Testis (tissue), 3 donors: ENCODE data around the gene SIVA1. TPM values are rescaled to one million over a fixed set of nuclear protein-coding genes. Genes with fewer than 3 reads are reported as not detected.

Source experiments
- DNase-seq: peaks from one replicate; pipeline ENCODE4 v3.0.0-alpha.2; 2019
- H3K27ac ChIP-seq, 2 donors: fragments of 200-600 bp; sonication (generic); one replicate each; pipeline ENCODE4 v1.5.1; 2019
- H3K27me3 ChIP-seq: fragments of 200-600 bp; sonication (generic); one replicate; pipeline ENCODE4 v1.5.1; 2019
- H3K36me3 ChIP-seq: fragments of 200-600 bp; sonication (generic); one replicate; pipeline ENCODE4 v1.5.1; 2017; ENCODE audit warnings: low read depth; ENCODE audit errors: missing control alignments
- H3K4me1 ChIP-seq: fragments of 200-600 bp; sonication (generic); one replicate; pipeline ENCODE4 v1.5.1; 2019
- H3K4me3 ChIP-seq, 2 donors: fragments of 200-600 bp; sonication (generic); one replicate each; pipeline ENCODE4 v1.5.1; 2017 to 2019
- H3K9me3 ChIP-seq: fragments of 200-600 bp; sonication (generic); one replicate; pipeline ENCODE4 v1.5.1; 2017
- POLR2A ChIP-seq: fragments of 450-650 bp; IDR thresholded peaks from one replicate; pipeline ENCODE4 v1.6.1; 2017; ENCODE audit warnings: antibody characterized with exemption, mild to moderate bottlenecking, moderate library complexity
- WGBS, 2 donors: methylation state at CpG; one replicate each; pipeline ENCODE4 v1.1.5; 2018; 5-methylcytosine and 5-hydroxymethylcytosine counted together
- intact Hi-C: fragments of 100-400 bp; cut with DNase I; formaldehyde crosslinking; loops from one replicate; pipeline ENCODE4 v1.15.1; 2023; ENCODE audit warnings: low total_unique reads
- polyA plus RNA-seq: library from polyadenylated mRNA; stranded (reverse); fragments of 350-450 nt; fragmentation: Illumina TruSeq; extraction: RNeasy Lipid Tissue Mini Kit (QIAGEN cat#74804); gene quantifications from one replicate; pipeline ENCODE4 v1.2.3, GENCODE V29; 2014; ENCODE audit warnings: low read depth, low replicate concordance; ENCODE audit not compliant: insufficient read depth
- total RNA-seq, 2 donors: library from RNA; depleted of rRNA; stranded (reverse); fragments of >200 nt; gene quantifications; one replicate each; pipeline ENCODE4 v1.2.3, GENCODE V29; 2016
- TF ChIP-seq, protein P1 (sequence below), 3 experiments: fragments of 450-650 bp in 2 of 3; fragments of 200-600 bp in 1 of 3; sonication (generic) in 1 of 3; IDR thresholded peaks; one replicate each; pipeline ENCODE4 v1.5.1; 2016 to 2019; ENCODE audit warnings: antibody characterized with exemption in 3 of 3, mild to moderate bottlenecking in 2 of 3, moderate library complexity in 1 of 3

Gene SIVA1
- total and polyA plus RNA-seq, 3 donors from 2014 or later = 99.5 to 247 (median 236) TPM

DNA sequence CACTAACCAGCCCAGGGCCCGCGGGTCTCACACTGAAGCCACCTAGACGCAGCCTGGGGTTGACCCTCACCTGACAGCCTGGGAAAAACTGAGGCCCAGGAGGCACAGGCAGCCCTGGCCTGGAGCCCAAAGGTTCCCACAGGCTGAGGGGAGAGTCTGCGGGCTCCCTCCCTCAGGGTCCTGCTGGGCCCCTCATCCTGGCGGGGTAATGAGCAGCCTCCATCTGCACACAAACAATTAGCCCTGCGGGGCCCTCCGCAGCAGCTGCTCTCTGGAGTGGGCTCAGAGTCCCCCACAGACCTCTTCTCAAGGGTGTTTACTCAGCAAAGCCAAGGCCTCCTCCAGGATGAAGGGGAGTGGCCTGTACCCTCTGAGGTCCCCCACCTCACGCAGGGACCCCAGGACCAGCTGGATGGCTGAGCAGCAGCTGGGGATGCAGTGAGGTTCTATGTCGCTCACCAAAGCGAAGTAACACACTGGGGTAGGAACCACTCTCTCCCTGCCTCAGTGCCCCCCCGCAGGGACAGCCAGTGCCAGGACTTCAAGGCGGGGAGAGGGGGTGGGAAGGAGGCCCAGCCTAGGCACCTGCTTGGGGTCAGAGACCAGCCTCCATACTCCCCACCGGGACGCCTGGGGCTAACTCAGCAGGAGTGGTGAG, 35.3 kb downstream of the SIVA1 start:
- Histone ChIP-seq H3K9me3 (no peaks in the 10 kb centered on the region), H3K27me3 (no peaks in the 10 kb centered on the region), H3K27ac (no peak overlapping the region), H3K4me1 (peaks cover 54% of the 10 kb centered on the region), H3K36me3 (no peaks in the 10 kb centered on the region), H3K4me3 (no peak overlapping the region)
- WGBS, 2 donors = 78 to 88% methylated on average over 5 to 14 of the region's 14 CpGs
- intact Hi-C loops = no loop called here
- DNase-seq = no peak
- TF ChIP-seq, protein P1, sequence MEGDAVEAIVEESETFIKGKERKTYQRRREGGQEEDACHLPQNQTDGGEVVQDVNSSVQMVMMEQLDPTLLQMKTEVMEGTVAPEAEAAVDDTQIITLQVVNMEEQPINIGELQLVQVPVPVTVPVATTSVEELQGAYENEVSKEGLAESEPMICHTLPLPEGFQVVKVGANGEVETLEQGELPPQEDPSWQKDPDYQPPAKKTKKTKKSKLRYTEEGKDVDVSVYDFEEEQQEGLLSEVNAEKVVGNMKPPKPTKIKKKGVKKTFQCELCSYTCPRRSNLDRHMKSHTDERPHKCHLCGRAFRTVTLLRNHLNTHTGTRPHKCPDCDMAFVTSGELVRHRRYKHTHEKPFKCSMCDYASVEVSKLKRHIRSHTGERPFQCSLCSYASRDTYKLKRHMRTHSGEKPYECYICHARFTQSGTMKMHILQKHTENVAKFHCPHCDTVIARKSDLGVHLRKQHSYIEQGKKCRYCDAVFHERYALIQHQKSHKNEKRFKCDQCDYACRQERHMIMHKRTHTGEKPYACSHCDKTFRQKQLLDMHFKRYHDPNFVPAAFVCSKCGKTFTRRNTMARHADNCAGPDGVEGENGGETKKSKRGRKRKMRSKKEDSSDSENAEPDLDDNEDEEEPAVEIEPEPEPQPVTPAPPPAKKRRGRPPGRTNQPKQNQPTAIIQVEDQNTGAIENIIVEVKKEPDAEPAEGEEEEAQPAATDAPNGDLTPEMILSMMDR (IDR thresholded peaks at IDR 0.05) = no peak
- TF ChIP-seq POLR2A = no peak

GRCh38 chr14:104788873-104789663, 36.1 kb downstream of the SIVA1 start:
- intact Hi-C loops = no loop called here
- peaks cover 60% of the 10 kb centered on the region for H3K4me1 ChIP-seq
- no peak for DNase-seq
- no peak overlapping the region for H3K27ac ChIP-seq
- no peak overlapping the region for H3K4me3 ChIP-seq
- TF ChIP-seq, protein P1 (IDR thresholded peaks at IDR 0.05) = no peak
- no peak for TF ChIP-seq POLR2A
- no peaks in the 10 kb centered on the region for H3K9me3 ChIP-seq
- H3K36me3 ChIP-seq = no peaks in the 10 kb centered on the region
- 57 to 68% methylated on average over 5 to 24 of the region's 39 CpGs for WGBS, 2 donors
- H3K27me3 ChIP-seq = no peaks in the 10 kb centered on the region

DNA sequence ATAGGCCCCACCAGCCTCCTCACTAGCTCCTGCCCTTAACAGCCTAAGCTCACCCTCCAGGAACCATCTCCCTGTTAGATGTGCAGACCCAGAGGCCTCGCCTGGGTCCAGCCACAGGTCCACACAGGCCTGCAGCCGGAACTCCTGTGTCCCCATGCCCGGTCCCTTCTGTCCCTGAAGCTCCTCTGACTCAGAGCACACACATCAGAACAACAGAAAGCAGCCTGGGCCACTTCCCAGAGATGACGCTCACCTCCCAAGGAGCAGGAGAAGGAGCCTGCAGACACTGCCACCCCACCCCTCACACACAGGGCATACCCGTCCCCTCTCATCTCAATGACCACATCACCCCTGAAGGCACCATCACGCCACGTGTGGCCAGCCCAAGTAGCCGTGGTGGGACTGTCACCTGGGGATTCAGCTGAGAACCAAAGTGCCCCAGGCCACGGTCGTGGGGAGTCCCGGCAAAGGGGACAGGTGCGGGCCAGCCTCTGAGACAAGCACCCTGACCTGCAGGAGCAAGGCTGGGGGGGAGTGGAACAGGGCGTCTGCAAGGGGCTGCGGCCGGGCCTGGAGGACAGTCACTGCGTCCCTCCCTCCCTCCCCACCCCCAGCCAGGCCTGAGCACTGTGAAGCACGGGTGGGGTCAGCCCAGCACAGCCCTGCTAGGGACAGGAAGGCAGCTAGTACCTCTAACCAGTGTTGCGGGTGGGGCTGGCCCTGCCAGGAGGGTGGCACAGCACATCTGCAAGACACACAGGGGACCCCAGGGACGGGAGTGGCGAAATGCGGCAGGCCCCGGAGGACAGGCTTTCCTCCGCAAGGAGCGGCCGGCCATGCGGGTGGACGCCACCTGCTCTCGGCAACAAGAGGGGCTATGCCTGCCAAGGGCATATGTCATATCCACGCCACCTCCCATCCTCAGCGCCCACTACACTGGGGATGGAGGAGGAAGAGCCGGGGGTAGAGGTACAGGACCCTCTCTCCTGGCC, 37.1 kb downstream of the SIVA1 start:
- TF ChIP-seq, protein P1 (IDR thresholded peaks at IDR 0.05) = no peak
- no peak for TF ChIP-seq POLR2A
- Histone ChIP-seq H3K36me3 (no peaks in the 10 kb centered on the region), H3K4me1 (peaks cover 67% of the 10 kb centered on the region), H3K4me3 (no peak overlapping the region), H3K27ac (no peak overlapping the region), H3K27me3 (no peaks in the 10 kb centered on the region), H3K9me3 (no peaks in the 10 kb centered on the region)
- intact Hi-C loops = no loop called here
- DNase-seq = no peak
- WGBS, 2 donors = 93% methylated on average over 18 to 31 of the region's 31 CpGs

DNA sequence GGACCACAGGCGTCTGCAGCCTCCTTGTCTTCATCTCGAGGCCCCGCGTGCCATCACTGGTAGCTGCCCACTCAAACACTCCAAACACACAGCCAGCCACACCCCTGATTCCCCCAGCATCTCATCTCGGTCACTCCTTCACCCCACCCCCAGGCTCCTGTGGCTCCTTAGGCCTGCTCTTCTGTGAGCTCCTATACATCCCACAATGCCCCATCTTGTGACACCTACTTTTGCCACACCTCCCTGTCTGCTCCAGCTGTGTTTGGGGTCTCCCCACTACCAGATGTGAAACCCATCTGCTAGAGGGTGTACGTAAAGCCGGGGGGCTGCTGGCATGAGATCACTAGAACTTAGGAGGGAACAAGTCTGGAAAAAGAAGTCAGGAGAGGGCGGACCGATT, 38.5 kb downstream of the SIVA1 start:
- no peak for DNase-seq
- intact Hi-C loops = no loop called here
- Histone ChIP-seq H3K36me3 (no peaks in the 10 kb centered on the region), H3K27ac (no peak overlapping the region), H3K9me3 (no peaks in the 10 kb centered on the region), H3K4me1 (peaks cover 65% of the 10 kb centered on the region), H3K27me3 (no peaks in the 10 kb centered on the region), H3K4me3 (no peak overlapping the region)
- TF ChIP-seq, protein P1 (IDR thresholded peaks at IDR 0.05) = no peak
- no peak for TF ChIP-seq POLR2A
- WGBS, 2 donors = 87% methylated on average over 9 of the region's 9 CpGs
